ENCODE results near the gene RHOG. TPM values are rescaled to one million over a fixed set of nuclear protein-coding genes. Genes with fewer than 3 reads are reported as not detected.

The RHOG gene
- total RNA-seq, 1 experiment from 2014 or later: 33.6 TPM

DNA sequence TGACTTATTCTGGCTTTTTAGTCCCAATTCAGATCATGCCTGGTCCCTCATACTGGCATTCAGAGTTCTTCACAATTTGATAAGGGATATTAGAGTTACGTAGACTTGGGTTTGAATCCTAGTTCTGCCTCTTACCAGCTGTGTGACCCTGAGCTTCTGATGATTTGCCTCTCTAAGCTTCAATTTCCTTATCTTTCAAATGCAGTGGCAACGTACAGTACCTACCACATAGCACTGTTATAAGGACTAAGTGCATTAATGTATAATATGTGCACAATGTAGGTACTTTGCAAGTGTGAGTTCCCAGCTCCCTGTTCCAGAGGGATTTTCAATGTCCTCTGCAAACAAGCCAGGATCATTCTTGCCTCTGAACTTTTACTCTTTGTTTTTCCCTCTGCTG is 7.3 kb downstream of the RHOG start:
- CTCF ChIA-PET: interaction anchor here (1.4 to 1.5 kb wide), 2 partner anchors 8 to 16 kb away, joined by 5 read pairs; no protein-coding TSS in a partner anchor
- Mint-ChIP-seq H3K4me1 (peaks cover 41% of the 10 kb centered on the region), H3K9me3 (no peaks in the 10 kb centered on the region), H3K27ac (no peak overlapping the region), H3K27me3 (ENCODE audit: low read depth) (no peaks in the 10 kb centered on the region), H3K4me3 (no peak overlapping the region), H3K36me3 (peaks cover 19% of the 10 kb centered on the region)
- ATAC-seq: no peak
- POLR2A ChIA-PET: no interaction called here
- DNase-seq (ENCODE audit: low spot score): no peak
- TF ChIP-seq, protein P1, sequence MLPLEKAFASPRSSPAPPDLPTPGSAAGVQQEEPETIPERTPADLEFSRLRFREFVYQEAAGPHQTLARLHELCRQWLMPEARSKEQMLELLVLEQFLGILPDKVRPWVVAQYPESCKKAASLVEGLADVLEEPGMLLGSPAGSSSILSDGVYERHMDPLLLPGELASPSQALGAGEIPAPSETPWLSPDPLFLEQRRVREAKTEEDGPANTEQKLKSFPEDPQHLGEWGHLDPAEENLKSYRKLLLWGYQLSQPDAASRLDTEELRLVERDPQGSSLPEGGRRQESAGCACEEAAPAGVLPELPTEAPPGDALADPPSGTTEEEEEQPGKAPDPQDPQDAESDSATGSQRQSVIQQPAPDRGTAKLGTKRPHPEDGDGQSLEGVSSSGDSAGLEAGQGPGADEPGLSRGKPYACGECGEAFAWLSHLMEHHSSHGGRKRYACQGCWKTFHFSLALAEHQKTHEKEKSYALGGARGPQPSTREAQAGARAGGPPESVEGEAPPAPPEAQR (CRISPR knock-in tag; IDR thresholded peaks at IDR 0.05): no peak
- TF ChIP-seq, protein P2, sequence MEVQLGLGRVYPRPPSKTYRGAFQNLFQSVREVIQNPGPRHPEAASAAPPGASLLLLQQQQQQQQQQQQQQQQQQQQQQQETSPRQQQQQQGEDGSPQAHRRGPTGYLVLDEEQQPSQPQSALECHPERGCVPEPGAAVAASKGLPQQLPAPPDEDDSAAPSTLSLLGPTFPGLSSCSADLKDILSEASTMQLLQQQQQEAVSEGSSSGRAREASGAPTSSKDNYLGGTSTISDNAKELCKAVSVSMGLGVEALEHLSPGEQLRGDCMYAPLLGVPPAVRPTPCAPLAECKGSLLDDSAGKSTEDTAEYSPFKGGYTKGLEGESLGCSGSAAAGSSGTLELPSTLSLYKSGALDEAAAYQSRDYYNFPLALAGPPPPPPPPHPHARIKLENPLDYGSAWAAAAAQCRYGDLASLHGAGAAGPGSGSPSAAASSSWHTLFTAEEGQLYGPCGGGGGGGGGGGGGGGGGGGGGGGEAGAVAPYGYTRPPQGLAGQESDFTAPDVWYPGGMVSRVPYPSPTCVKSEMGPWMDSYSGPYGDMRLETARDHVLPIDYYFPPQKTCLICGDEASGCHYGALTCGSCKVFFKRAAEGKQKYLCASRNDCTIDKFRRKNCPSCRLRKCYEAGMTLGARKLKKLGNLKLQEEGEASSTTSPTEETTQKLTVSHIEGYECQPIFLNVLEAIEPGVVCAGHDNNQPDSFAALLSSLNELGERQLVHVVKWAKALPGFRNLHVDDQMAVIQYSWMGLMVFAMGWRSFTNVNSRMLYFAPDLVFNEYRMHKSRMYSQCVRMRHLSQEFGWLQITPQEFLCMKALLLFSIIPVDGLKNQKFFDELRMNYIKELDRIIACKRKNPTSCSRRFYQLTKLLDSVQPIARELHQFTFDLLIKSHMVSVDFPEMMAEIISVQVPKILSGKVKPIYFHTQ (CRISPR knock-in tag; IDR thresholded peaks at IDR 0.05): no peak
- TF ChIP-seq ETV6 (CRISPR knock-in tag; IDR thresholded peaks at IDR 0.05) (no peak), FOXK1 (CRISPR knock-in tag; IDR thresholded peaks at IDR 0.05) (no peak), FOXJ3 (CRISPR knock-in tag; IDR thresholded peaks at IDR 0.05; ENCODE audit: borderline replicate concordance) (no peak), MYBL2 (CRISPR knock-in tag; IDR thresholded peaks at IDR 0.05) (no peak), GABPB1 (CRISPR knock-in tag; IDR thresholded peaks at IDR 0.05) (no peak), ZNF671 (CRISPR knock-in tag; IDR thresholded peaks at IDR 0.05) (no peak), SMAD3 (CRISPR knock-in tag; IDR thresholded peaks at IDR 0.05; ENCODE audit: borderline replicate concordance) (no peak), NR3C1 (CRISPR knock-in tag; conservative IDR thresholded peaks at IDR 0.05; ENCODE audit: low read depth) (no peak), ZNF396 (CRISPR knock-in tag; IDR thresholded peaks at IDR 0.05; ENCODE audit: borderline replicate concordance) (no peak), FOXP1 (CRISPR knock-in tag; IDR thresholded peaks at IDR 0.05; ENCODE audit: borderline replicate concordance) (no peak), ZNF232 (CRISPR knock-in tag; IDR thresholded peaks at IDR 0.05) (no peak), EMX1 (CRISPR knock-in tag; IDR thresholded peaks at IDR 0.05) (no peak)
- TF ChIP-seq, protein P3, sequence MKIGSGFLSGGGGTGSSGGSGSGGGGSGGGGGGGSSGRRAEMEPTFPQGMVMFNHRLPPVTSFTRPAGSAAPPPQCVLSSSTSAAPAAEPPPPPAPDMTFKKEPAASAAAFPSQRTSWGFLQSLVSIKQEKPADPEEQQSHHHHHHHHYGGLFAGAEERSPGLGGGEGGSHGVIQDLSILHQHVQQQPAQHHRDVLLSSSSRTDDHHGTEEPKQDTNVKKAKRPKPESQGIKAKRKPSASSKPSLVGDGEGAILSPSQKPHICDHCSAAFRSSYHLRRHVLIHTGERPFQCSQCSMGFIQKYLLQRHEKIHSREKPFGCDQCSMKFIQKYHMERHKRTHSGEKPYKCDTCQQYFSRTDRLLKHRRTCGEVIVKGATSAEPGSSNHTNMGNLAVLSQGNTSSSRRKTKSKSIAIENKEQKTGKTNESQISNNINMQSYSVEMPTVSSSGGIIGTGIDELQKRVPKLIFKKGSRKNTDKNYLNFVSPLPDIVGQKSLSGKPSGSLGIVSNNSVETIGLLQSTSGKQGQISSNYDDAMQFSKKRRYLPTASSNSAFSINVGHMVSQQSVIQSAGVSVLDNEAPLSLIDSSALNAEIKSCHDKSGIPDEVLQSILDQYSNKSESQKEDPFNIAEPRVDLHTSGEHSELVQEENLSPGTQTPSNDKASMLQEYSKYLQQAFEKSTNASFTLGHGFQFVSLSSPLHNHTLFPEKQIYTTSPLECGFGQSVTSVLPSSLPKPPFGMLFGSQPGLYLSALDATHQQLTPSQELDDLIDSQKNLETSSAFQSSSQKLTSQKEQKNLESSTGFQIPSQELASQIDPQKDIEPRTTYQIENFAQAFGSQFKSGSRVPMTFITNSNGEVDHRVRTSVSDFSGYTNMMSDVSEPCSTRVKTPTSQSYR (CRISPR knock-in tag; IDR thresholded peaks at IDR 0.05): no peak
- TF ChIP-seq, protein P4, sequence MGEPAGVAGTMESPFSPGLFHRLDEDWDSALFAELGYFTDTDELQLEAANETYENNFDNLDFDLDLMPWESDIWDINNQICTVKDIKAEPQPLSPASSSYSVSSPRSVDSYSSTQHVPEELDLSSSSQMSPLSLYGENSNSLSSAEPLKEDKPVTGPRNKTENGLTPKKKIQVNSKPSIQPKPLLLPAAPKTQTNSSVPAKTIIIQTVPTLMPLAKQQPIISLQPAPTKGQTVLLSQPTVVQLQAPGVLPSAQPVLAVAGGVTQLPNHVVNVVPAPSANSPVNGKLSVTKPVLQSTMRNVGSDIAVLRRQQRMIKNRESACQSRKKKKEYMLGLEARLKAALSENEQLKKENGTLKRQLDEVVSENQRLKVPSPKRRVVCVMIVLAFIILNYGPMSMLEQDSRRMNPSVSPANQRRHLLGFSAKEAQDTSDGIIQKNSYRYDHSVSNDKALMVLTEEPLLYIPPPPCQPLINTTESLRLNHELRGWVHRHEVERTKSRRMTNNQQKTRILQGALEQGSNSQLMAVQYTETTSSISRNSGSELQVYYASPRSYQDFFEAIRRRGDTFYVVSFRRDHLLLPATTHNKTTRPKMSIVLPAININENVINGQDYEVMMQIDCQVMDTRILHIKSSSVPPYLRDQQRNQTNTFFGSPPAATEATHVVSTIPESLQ (CRISPR knock-in tag; IDR thresholded peaks at IDR 0.05): no peak
- TF ChIP-seq, protein P5, sequence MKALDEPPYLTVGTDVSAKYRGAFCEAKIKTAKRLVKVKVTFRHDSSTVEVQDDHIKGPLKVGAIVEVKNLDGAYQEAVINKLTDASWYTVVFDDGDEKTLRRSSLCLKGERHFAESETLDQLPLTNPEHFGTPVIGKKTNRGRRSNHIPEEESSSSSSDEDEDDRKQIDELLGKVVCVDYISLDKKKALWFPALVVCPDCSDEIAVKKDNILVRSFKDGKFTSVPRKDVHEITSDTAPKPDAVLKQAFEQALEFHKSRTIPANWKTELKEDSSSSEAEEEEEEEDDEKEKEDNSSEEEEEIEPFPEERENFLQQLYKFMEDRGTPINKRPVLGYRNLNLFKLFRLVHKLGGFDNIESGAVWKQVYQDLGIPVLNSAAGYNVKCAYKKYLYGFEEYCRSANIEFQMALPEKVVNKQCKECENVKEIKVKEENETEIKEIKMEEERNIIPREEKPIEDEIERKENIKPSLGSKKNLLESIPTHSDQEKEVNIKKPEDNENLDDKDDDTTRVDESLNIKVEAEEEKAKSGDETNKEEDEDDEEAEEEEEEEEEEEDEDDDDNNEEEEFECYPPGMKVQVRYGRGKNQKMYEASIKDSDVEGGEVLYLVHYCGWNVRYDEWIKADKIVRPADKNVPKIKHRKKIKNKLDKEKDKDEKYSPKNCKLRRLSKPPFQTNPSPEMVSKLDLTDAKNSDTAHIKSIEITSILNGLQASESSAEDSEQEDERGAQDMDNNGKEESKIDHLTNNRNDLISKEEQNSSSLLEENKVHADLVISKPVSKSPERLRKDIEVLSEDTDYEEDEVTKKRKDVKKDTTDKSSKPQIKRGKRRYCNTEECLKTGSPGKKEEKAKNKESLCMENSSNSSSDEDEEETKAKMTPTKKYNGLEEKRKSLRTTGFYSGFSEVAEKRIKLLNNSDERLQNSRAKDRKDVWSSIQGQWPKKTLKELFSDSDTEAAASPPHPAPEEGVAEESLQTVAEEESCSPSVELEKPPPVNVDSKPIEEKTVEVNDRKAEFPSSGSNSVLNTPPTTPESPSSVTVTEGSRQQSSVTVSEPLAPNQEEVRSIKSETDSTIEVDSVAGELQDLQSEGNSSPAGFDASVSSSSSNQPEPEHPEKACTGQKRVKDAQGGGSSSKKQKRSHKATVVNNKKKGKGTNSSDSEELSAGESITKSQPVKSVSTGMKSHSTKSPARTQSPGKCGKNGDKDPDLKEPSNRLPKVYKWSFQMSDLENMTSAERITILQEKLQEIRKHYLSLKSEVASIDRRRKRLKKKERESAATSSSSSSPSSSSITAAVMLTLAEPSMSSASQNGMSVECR (CRISPR knock-in tag; IDR thresholded peaks at IDR 0.05; ENCODE audit: borderline replicate concordance): no peak
- TF ChIP-seq, protein P6, sequence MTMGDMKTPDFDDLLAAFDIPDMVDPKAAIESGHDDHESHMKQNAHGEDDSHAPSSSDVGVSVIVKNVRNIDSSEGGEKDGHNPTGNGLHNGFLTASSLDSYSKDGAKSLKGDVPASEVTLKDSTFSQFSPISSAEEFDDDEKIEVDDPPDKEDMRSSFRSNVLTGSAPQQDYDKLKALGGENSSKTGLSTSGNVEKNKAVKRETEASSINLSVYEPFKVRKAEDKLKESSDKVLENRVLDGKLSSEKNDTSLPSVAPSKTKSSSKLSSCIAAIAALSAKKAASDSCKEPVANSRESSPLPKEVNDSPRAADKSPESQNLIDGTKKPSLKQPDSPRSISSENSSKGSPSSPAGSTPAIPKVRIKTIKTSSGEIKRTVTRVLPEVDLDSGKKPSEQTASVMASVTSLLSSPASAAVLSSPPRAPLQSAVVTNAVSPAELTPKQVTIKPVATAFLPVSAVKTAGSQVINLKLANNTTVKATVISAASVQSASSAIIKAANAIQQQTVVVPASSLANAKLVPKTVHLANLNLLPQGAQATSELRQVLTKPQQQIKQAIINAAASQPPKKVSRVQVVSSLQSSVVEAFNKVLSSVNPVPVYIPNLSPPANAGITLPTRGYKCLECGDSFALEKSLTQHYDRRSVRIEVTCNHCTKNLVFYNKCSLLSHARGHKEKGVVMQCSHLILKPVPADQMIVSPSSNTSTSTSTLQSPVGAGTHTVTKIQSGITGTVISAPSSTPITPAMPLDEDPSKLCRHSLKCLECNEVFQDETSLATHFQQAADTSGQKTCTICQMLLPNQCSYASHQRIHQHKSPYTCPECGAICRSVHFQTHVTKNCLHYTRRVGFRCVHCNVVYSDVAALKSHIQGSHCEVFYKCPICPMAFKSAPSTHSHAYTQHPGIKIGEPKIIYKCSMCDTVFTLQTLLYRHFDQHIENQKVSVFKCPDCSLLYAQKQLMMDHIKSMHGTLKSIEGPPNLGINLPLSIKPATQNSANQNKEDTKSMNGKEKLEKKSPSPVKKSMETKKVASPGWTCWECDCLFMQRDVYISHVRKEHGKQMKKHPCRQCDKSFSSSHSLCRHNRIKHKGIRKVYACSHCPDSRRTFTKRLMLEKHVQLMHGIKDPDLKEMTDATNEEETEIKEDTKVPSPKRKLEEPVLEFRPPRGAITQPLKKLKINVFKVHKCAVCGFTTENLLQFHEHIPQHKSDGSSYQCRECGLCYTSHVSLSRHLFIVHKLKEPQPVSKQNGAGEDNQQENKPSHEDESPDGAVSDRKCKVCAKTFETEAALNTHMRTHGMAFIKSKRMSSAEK (CRISPR knock-in tag; IDR thresholded peaks at IDR 0.05; ENCODE audit: borderline replicate concordance): no peak
- TF ChIP-seq, protein P7, sequence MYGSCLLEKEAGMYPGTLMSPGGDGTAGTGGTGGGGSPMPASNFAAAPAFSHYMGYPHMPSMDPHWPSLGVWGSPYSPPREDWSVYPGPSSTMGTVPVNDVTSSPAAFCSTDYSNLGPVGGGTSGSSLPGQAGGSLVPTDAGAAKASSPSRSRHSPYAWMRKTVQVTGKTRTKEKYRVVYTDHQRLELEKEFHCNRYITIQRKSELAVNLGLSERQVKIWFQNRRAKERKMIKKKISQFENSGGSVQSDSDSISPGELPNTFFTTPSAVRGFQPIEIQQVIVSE (CRISPR knock-in tag; IDR thresholded peaks at IDR 0.05; ENCODE audit: borderline replicate concordance): no peak
